IMR-90 (cell line): ENCODE data around the gene NCAPG2. TPM values are rescaled to one million over a fixed set of nuclear protein-coding genes. Genes with fewer than 3 reads are reported as not detected.

ENCODE experiments used
- ATAC-seq: fragments of 200-7000 bp; cut with Tn5 transposase; 2 replicates; pipeline ENCODE4 v1.9.1; 2020; ENCODE audit warnings: low read depth, mild to moderate bottlenecking, moderate library complexity
- BruUV-seq: library from RNA; stranded (reverse); fragments of 400-500 nt; replicated peaks from 2 replicates; lab custom pipeline; 2021; lab: Mats Ljungman, UMichigan
- CTCF ChIA-PET: fragments of 300-600 bp; formaldehyde crosslinking; extraction: SDS; loops from one replicate; lab custom pipeline; 2021; ENCODE audit warnings: antibody characterized with exemption; lab: Yijun Ruan, JAX
- POLR2A ChIA-PET: fragments of 300-600 bp; sonication (Branson Sonifier 250); formaldehyde crosslinking; loops from one replicate; lab custom pipeline; 2022; ENCODE audit warnings: antibody characterized with exemption; ENCODE audit not compliant: unreplicated experiment; lab: Charles Lee
- DNase-seq: peaks from one replicate; pipeline ENCODE4 v3.0.0; 2013
- H2AFZ ChIP-seq: replicated peaks from 2 replicates; pipeline ENCODE3; 2013; ENCODE audit warnings: low read length, mild to moderate bottlenecking; ENCODE audit not compliant: poor library complexity
- H2AK5ac ChIP-seq: 2 replicates; pipeline ENCODE4 v1.6.1; 2013; ENCODE audit warnings: low read depth, low read length, inconsistent platforms
- H2AK9ac ChIP-seq: replicated peaks from 2 replicates; pipeline ENCODE3; 2013; ENCODE audit warnings: mild to moderate bottlenecking, low read depth, low read length, moderate library complexity; ENCODE audit not compliant: poor library complexity
- H2BK120ac ChIP-seq: 2 replicates; pipeline ENCODE4 v1.6.1; 2013; ENCODE audit warnings: low read depth, low read length, inconsistent platforms
- H2BK15ac ChIP-seq: 3 replicates; pipeline ENCODE4 v1.6.1; 2013; ENCODE audit warnings: low read depth, low read length, inconsistent platforms
- H2BK20ac ChIP-seq: 2 replicates; pipeline ENCODE4 v1.6.1; 2013; ENCODE audit warnings: low read depth, mild to moderate bottlenecking, inconsistent platforms, low read length, moderate library complexity
- H2BK5ac ChIP-seq: 2 replicates; pipeline ENCODE4 v1.6.1; 2013; ENCODE audit warnings: mild to moderate bottlenecking, low read depth, low read length, inconsistent platforms; ENCODE audit not compliant: poor library complexity, severe bottlenecking
- H3K14ac ChIP-seq: replicated peaks from 2 replicates; pipeline ENCODE4 v1.6.1; 2013; ENCODE audit warnings: low read depth, low read length, inconsistent platforms
- H3K18ac ChIP-seq: 2 replicates; pipeline ENCODE4 v1.6.1; 2013; ENCODE audit warnings: low read depth, low read length, control low read depth
- H3K23ac ChIP-seq: 2 replicates; pipeline ENCODE4 v1.6.1; 2013; ENCODE audit warnings: low read depth, low read length, inconsistent platforms
- H3K27ac ChIP-seq: 2 replicates; pipeline ENCODE4 v1.5.1; 2013; ENCODE audit warnings: mild to moderate bottlenecking, control low read depth, low read length; ENCODE audit not compliant: insufficient read depth
- H3K27me3 ChIP-seq: 2 replicates; pipeline ENCODE4 v1.6.1; 2013; ENCODE audit warnings: low read length; ENCODE audit not compliant: control insufficient read depth, insufficient read depth
- H3K36me3 ChIP-seq: 2 replicates; pipeline ENCODE4 v1.6.1; 2013; ENCODE audit warnings: low read length, mixed read lengths; ENCODE audit not compliant: control insufficient read depth, insufficient read depth
- H3K4ac ChIP-seq: 2 replicates; pipeline ENCODE4 v1.6.1; 2013; ENCODE audit warnings: low read depth, low read length, inconsistent platforms
- H3K4me1 ChIP-seq: 2 replicates; pipeline ENCODE4 v1.6.1; 2013; ENCODE audit warnings: low read length, mixed read lengths; ENCODE audit not compliant: control insufficient read depth, insufficient read depth
- H3K4me2 ChIP-seq: 2 replicates; pipeline ENCODE4 v1.6.1; 2013; ENCODE audit warnings: low read depth, mild to moderate bottlenecking, control low read depth, low read length, moderate library complexity
- H3K4me3 ChIP-seq: 2 replicates; pipeline ENCODE4 v1.5.1; 2013; ENCODE audit warnings: low read depth, mild to moderate bottlenecking, control low read depth, low read length, moderate library complexity; ENCODE audit not compliant: insufficient read depth
- H3K56ac ChIP-seq: 2 replicates; pipeline ENCODE4 v1.6.1; 2013; ENCODE audit warnings: low read length, inconsistent platforms; ENCODE audit not compliant: insufficient read depth; ENCODE audit errors: extremely low read depth
- H3K79me1 ChIP-seq, 2 experiments: 2 replicates each; pipeline ENCODE4 v1.6.1; 2013; ENCODE audit warnings: low read length in 2 of 2, inconsistent platforms in 1 of 2, low read depth in 1 of 2
- H3K9ac ChIP-seq: 2 replicates; pipeline ENCODE4 v1.6.1; 2013; ENCODE audit warnings: low read depth, low read length, control low read depth
- H3K9me1 ChIP-seq: 2 replicates; pipeline ENCODE4 v1.6.1; 2013; ENCODE audit warnings: low read length, inconsistent platforms; ENCODE audit not compliant: insufficient read depth
- H3K9me3 ChIP-seq: 2 replicates; pipeline ENCODE4 v1.6.1; 2013; ENCODE audit warnings: low read length; ENCODE audit not compliant: control insufficient read depth, insufficient read depth
- H4K20me1 ChIP-seq: 2 replicates; pipeline ENCODE4 v1.6.1; 2013; ENCODE audit warnings: low read length, inconsistent platforms; ENCODE audit not compliant: insufficient read depth
- H4K5ac ChIP-seq: 2 replicates; pipeline ENCODE4 v1.6.1; 2013; ENCODE audit warnings: mild to moderate bottlenecking, low read depth, low read length, control low read depth
- H4K8ac ChIP-seq, 2 experiments: 2 replicates each; pipeline ENCODE4 v1.6.1; 2013; ENCODE audit warnings: low read depth in 2 of 2, low read length in 2 of 2, control low read depth in 1 of 2, inconsistent platforms in 1 of 2
- H4K91ac ChIP-seq: 2 replicates; pipeline ENCODE4 v1.6.1; 2013; ENCODE audit warnings: low read depth, low read length, inconsistent platforms; ENCODE audit not compliant: insufficient read depth
- BHLHE40 ChIP-seq: fragments of 150-350 bp; IDR thresholded peaks from 2 replicates; pipeline ENCODE4 v1.6.1; 2016; ENCODE audit warnings: mild to moderate bottlenecking, low read depth, low read length
- CEBPB ChIP-seq: IDR thresholded peaks from 2 replicates; pipeline ENCODE4 v1.6.1; 2012; ENCODE audit warnings: low read depth, low read length, improper control_type of control experiment
- CHD1 ChIP-seq: IDR thresholded peaks from 2 replicates; pipeline ENCODE4 v1.6.1; 2012; ENCODE audit warnings: low read depth, low read length, improper control_type of control experiment
- MAZ ChIP-seq: IDR thresholded peaks from 2 replicates; pipeline ENCODE4 v1.6.1; 2012; ENCODE audit warnings: low read depth, mild to moderate bottlenecking, low read length, improper control_type of control experiment, moderate library complexity, borderline replicate concordance
- MXI1 ChIP-seq: IDR thresholded peaks from 2 replicates; pipeline ENCODE4 v1.6.1; 2012; ENCODE audit warnings: low read depth, mild to moderate bottlenecking, low read length, moderate library complexity, borderline replicate concordance
- NFE2L2 ChIP-seq: fragments of 150-350 bp; IDR thresholded peaks from 2 replicates; pipeline ENCODE4 v1.6.1; 2016; ENCODE audit warnings: low read depth, mild to moderate bottlenecking, low read length
- POLR2A ChIP-seq: IDR thresholded peaks from 2 replicates; pipeline ENCODE4 v1.6.1; 2012; ENCODE audit warnings: mild to moderate bottlenecking, low read depth, low read length
- RAD21 ChIP-seq: IDR thresholded peaks from 2 replicates; pipeline ENCODE4 v1.6.1; 2012; ENCODE audit warnings: low read length, improper control_type of control experiment
- RFX5 ChIP-seq: IDR thresholded peaks from 2 replicates; pipeline ENCODE4 v1.8.0; 2012; ENCODE audit warnings: low read depth, mild to moderate bottlenecking, low read length, moderate library complexity
- SMC3 ChIP-seq: fragments of 150-350 bp; IDR thresholded peaks from 2 replicates; pipeline ENCODE4 v1.6.1; 2016; ENCODE audit warnings: low read depth, mild to moderate bottlenecking, antibody characterized with exemption, low read length, moderate library complexity
- WGBS, 2 experiments: methylation state at CpG; one replicate each; pipeline versions ENCODE4 v1.1.5 to v1.1.7; 2013; ENCODE audit warnings: missing lambda C conversion rate in 2 of 2; ENCODE audit not compliant: insufficient read length in 1 of 2; ENCODE audit errors: extremely low coverage in 2 of 2; 5-methylcytosine and 5-hydroxymethylcytosine counted together
- dilution Hi-C: fragments of 300-500 bp; cut with HindIII; formaldehyde crosslinking; loops from one replicate; pipeline ENCODE4 v1.14.3; 2018; ENCODE audit warnings: low sequenced_read_pairs; ENCODE audit not compliant: unreplicated experiment
- in situ Hi-C: fragments of 300-500 bp; cut with MboI; formaldehyde crosslinking; loops from 3 replicates; pipeline ENCODE4 v1.14.3; 2019; ENCODE audit warnings: low sequenced_read_pairs, inconsistent platforms, mixed read lengths
- intact Hi-C: fragments of 100-400 bp; cut with micrococcal nuclease; formaldehyde crosslinking; loops from 2 replicates; pipeline ENCODE4 v1.10.0; 2022
- polyA plus RNA-seq, 3 experiments: library from polyadenylated mRNA; depleted of rRNA; stranded (reverse); fragments of >200 nt; gene quantifications; 2 replicates each; pipeline ENCODE4 v1.2.3, GENCODE V29; 2012; ENCODE audit warnings: low replicate concordance in 1 of 3
- total RNA-seq: library from RNA; depleted of rRNA; stranded (reverse); fragments of >200 nt; gene quantifications from 2 replicates; pipeline ENCODE4 v1.2.3, GENCODE V29; 2012

Gene NCAPG2
- total and polyA plus RNA-seq, 2 of the 4 experiments (the other 2 are of a cell fraction), result 25.6 to 25.8 TPM

DNA sequence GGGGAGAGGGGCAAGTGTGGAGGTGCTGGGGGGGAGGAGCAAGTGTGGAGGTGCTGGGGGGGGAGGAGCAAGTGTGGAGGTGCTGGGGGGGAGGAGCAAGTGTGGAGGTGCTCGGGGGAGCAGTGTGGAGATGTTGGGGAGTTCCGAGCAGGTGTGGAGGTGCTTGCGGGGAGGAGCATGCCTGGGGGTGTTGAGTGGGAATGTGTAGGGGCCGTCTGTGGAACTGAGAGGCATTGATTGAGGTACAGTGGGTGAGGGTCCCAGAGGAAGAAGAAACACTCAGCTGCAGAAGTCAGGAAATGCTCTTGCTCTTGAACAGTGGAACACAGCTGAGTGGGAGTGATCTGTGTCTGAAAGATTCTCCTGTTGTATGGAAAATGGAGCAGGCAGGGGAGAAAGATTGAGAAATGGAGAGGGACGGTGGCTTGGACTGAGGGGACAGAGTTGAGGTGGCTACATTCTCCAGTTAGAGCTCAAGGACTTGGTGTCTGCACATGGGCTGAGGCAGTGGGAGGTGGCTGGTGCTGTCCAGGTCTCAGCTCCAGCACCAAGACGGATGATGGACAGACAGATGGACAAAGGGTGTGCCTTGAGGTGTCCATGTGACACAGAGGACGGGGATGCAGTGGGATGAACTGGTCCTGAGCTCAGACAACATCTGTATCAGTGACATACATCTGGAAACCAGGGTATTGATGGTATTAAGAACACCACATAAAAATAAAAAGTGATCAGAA, 25.2 kb upstream of the NCAPG2 start:
- DNase-seq (no peak), ATAC-seq (no peak)
- H4K5ac ChIP-seq, result no peak overlapping the region
- H3K4me3 ChIP-seq, result no peak overlapping the region
- H3K9me3 ChIP-seq, result no peaks in the 10 kb centered on the region
- H3K27me3 ChIP-seq, result no peaks in the 10 kb centered on the region
- no peak overlapping the region for H3K4me2 ChIP-seq
- peaks cover 16% of the 10 kb centered on the region; the same call in 1 of the 2 replicates for H3K36me3 ChIP-seq
- H3K4me1 ChIP-seq, result peaks cover 2% of the 10 kb centered on the region; the same call in 1 of the 2 replicates
- no peak overlapping the region for H3K14ac ChIP-seq
- no peak overlapping the region for H2AFZ ChIP-seq
- no peak overlapping the region for H3K4ac ChIP-seq
- TF ChIP-seq SMC3 (no peak), CEBPB (no peak), RAD21 (no peak), NFE2L2 (no peak), RFX5 (no peak), MAZ (no peak), BHLHE40 (no peak), MXI1 (no peak), POLR2A (no peak), CHD1 (no peak)
- ChIA-PET CTCF (interaction anchor here (0.5 kb wide), 1 partner anchor 32 kb away, joined by 3 read pairs; no protein-coding TSS in a partner anchor), POLR2A (no interaction called here)
- H2BK120ac ChIP-seq, result no peak overlapping the region
- H2AK5ac ChIP-seq, result no peak overlapping the region
- in situ Hi-C loops, result no loop called here
- H4K20me1 ChIP-seq, result no peaks in the 10 kb centered on the region
- H3K27ac ChIP-seq, result no peak overlapping the region
- no peak overlapping the region for H3K9ac ChIP-seq
- H3K23ac ChIP-seq, result no peak overlapping the region
- intact Hi-C loops, result no loop called here
- no TSS peak for BruUV-seq
- peak overlapping the region; percentile 65 for H2AK9ac ChIP-seq
- H2BK5ac ChIP-seq, result no peak overlapping the region
- no peak overlapping the region for H2BK15ac ChIP-seq
- 87% methylated on average over 6 of the region's 7 CpGs; no CpG with 5 or more reads in 1 of the 2 experiments for WGBS, 2 experiments
- peaks cover 8% of the 10 kb centered on the region; the same call in 1 of the 2 replicates for H3K9me1 ChIP-seq
- no peak overlapping the region for H2BK20ac ChIP-seq
- H3K18ac ChIP-seq, result no peak overlapping the region
- no peak overlapping the region for H3K56ac ChIP-seq
- no peak overlapping the region for H4K8ac ChIP-seq
- H3K79me1 ChIP-seq, result peaks cover 0 to 3% of the 10 kb centered on the region in 2 experiments; a peak in 2 of 4 replicates
- dilution Hi-C loops, result no loop called here
- H4K91ac ChIP-seq, result no peak overlapping the region
